Panc1 (cell line): ENCODE results near the gene PGAM1. TPM values are rescaled to one million over a fixed set of nuclear protein-coding genes. Genes with fewer than 3 reads are reported as not detected.

Experiments used
- ATAC-seq: fragments of 200-7000 bp; cut with Tn5 transposase; 2 replicates; pipeline ENCODE4 v1.9.1; 2020; ENCODE audit warnings: mild to moderate bottlenecking, moderate library complexity
- BruUV-seq: library from RNA; stranded (reverse); fragments of 400-500 nt; replicated peaks from 2 replicates; lab custom pipeline; 2021; lab: Mats Ljungman, UMichigan
- CTCF ChIA-PET: fragments of 300-600 bp; sonication (Branson Sonifier 250); formaldehyde crosslinking; loops from one replicate; lab custom pipeline; 2022; ENCODE audit warnings: antibody characterized with exemption; lab: Charles Lee
- POLR2A ChIA-PET: fragments of 300-600 bp; sonication (Branson Sonifier 250); formaldehyde crosslinking; loops from one replicate; lab custom pipeline; 2022; ENCODE audit warnings: antibody characterized with exemption; lab: Charles Lee
- DNase-seq: peaks from one replicate; pipeline ENCODE4 v3.0.0-alpha.2; 2010; ENCODE audit warnings: low read depth, low spot score
- H3K27ac ChIP-seq: 2 replicates; pipeline ENCODE4 v1.5.1; 2011; ENCODE audit warnings: mild to moderate bottlenecking, low read length, inconsistent platforms
- H3K27me3 ChIP-seq: fragments of 200-500 bp; sonication (Bioruptor generic); 2 replicates; pipeline ENCODE4 v1.6.0; 2014; ENCODE audit warnings: low read length, inconsistent platforms; ENCODE audit not compliant: control insufficient read depth, insufficient read depth
- H3K36me3 ChIP-seq: fragments of 200-500 bp; sonication (Bioruptor generic); 2 replicates; pipeline ENCODE4 v1.5.1; 2014; ENCODE audit warnings: inconsistent platforms, mild to moderate bottlenecking, low read length, moderate library complexity; ENCODE audit not compliant: control insufficient read depth, insufficient read depth
- H3K4me1 ChIP-seq: 2 replicates; pipeline ENCODE4 v1.5.1; 2011; ENCODE audit warnings: inconsistent platforms, mild to moderate bottlenecking, low read length, moderate library complexity; ENCODE audit not compliant: control insufficient read depth, insufficient read depth
- H3K4me3 ChIP-seq, 2 experiments: 2 replicates each; pipeline ENCODE4 v1.5.1; 2011 to 2012; ENCODE audit warnings: low read depth in 2 of 2, low read length in 2 of 2, mild to moderate bottlenecking in 2 of 2, inconsistent platforms in 1 of 2, moderate library complexity in 1 of 2
- H3K9me3 ChIP-seq: fragments of 200-500 bp; sonication (Bioruptor generic); 2 replicates; pipeline ENCODE4 v1.5.1; 2014; ENCODE audit warnings: low read depth, mild to moderate bottlenecking, inconsistent platforms, low read length, moderate library complexity; ENCODE audit not compliant: control insufficient read depth, insufficient read depth
- CTCF ChIP-seq: fragments of 450-650 bp; IDR thresholded peaks from 2 replicates; pipeline ENCODE4 v1.5.1; 2017; ENCODE audit warnings: mild to moderate bottlenecking
- POLR2AphosphoS5 ChIP-seq: IDR thresholded peaks from 2 replicates; pipeline ENCODE4 v1.6.1; 2012; ENCODE audit warnings: mild to moderate bottlenecking, low read depth, low read length, moderate library complexity
- REST ChIP-seq, 2 experiments: IDR thresholded peaks; 2 replicates each; pipeline ENCODE4 v1.6.1; 2011 to 2012; ENCODE audit warnings: low read depth in 2 of 2, control low read depth in 1 of 2, low read length in 1 of 2, mild to moderate bottlenecking in 1 of 2, moderate library complexity in 1 of 2; ENCODE audit not compliant: insufficient read depth in 1 of 2
- SIN3A ChIP-seq: IDR thresholded peaks from 2 replicates; pipeline ENCODE4 v1.6.1; 2012; ENCODE audit warnings: low read depth, mild to moderate bottlenecking, low read length, moderate library complexity, borderline replicate concordance; ENCODE audit not compliant: insufficient read depth
- TCF7L2 ChIP-seq: IDR thresholded peaks from 2 replicates; pipeline ENCODE4 v1.6.1; 2011; ENCODE audit warnings: mild to moderate bottlenecking, low read depth, low read length, inconsistent platforms
- in situ Hi-C: cut with HindIII; loops from 2 replicates; pipeline ENCODE4 v1.10.0; 2016; ENCODE audit warnings: low sequenced_read_pairs, low pct_unique_long_range_greater_than_20kb
- intact Hi-C: fragments of 100-400 bp; cut with micrococcal nuclease; formaldehyde crosslinking; loops from one replicate; pipeline ENCODE4 v1.10.0; 2022; ENCODE audit not compliant: unreplicated experiment
- total RNA-seq: library from RNA; stranded (reverse); gene quantifications from one replicate; pipeline ENCODE4 v1.2.1, GENCODE V29; 2021; ENCODE audit not compliant: unreplicated experiment

Gene PGAM1
- total RNA-seq, 1 experiment from 2014 or later = 726 TPM

- TF ChIP-seq POLR2AphosphoS5 (peak; percentile 88), REST (IDR thresholded peaks at IDR 0.05; ENCODE audit: insufficient read depth in 1 of 2, low read depth in 2 of 2, low read length in 1 of 2) (no peak), SIN3A (peak; percentile 99)
- BruUV-seq = TSS peak; percentile 97
- Histone ChIP-seq H3K27ac (peak within 1 kb of the TSS; percentile 76), H3K4me3 (peak within 1 kb of the TSS; percentile 72 to 100), H3K27me3 (no peaks in the 10 kb centered on the region), H3K9me3 (no peaks in the 10 kb centered on the region), H3K4me1 (no peaks in the 10 kb centered on the region), H3K36me3 (peaks cover 12% of the 10 kb centered on the region; the same call in 1 of the 2 replicates)
- in situ Hi-C loops = no loop called here
- intact Hi-C loops = no loop called here
- DNase-seq = peak; percentile 96
- ChIA-PET POLR2A (interaction anchor here (0.6 to 1.6 kb wide), 10 partner anchors 9 to 241 kb away, joined by 3 to 8 read pairs (median 4); no protein-coding TSS in a partner anchor), CTCF (interaction anchor here (0.6 to 0.7 kb wide), 2 partner anchors 18 to 37 kb away, joined by 4 to 11 read pairs; no protein-coding TSS in a partner anchor)
- peak; percentile 98 for ATAC-seq
Observed at GRCh38 chr10:97400665-97401454, 25.1 kb upstream of the PGAM1 start, which contains the start of gene RRP12. TSS of gene RRP12 (minus strand) at chr10:97401340. CDS start at chr10:97401231, 109 bp downstream.

- CTCF ChIA-PET = interaction anchor here (0.6 to 0.7 kb wide), 3 partner anchors 10 to 37 kb away, joined by 4 to 11 read pairs (median 6); no protein-coding TSS in a partner anchor
- H3K4me3 ChIP-seq = peak overlapping the region; percentile 72 to 100
- H3K36me3 ChIP-seq = peaks cover 6% of the 10 kb centered on the region; the same call in 1 of the 2 replicates
- POLR2A ChIA-PET = interaction anchor here (0.6 to 1.6 kb wide), 7 partner anchors 10 to 240 kb away, joined by 3 to 8 read pairs (median 4); no protein-coding TSS in a partner anchor
- peak overlapping the region; percentile 76 for H3K27ac ChIP-seq
- TF ChIP-seq POLR2AphosphoS5 (no peak), SIN3A (no peak), REST (IDR thresholded peaks at IDR 0.05; ENCODE audit: insufficient read depth in 1 of 2, low read depth in 2 of 2, low read length in 1 of 2) (no peak), CTCF (no peak), TCF7L2 (no peak)
- H3K9me3 ChIP-seq = no peaks in the 10 kb centered on the region
- ATAC-seq (no peak), DNase-seq (no peak)
- intact Hi-C loops = no loop called here
- no TSS peak for BruUV-seq
- H3K27me3 ChIP-seq = no peaks in the 10 kb centered on the region
- in situ Hi-C loops = no loop called here
- no peaks in the 10 kb centered on the region for H3K4me1 ChIP-seq
Observed at GRCh38 chr10:97401455-97401919, 24.5 kb upstream of the PGAM1 start.
